ENCODE data around the gene HAUS5.

The HAUS5 gene

GRCh38 chr19:35633727-35634440 is 21.3 kb downstream of the HAUS5 start:
- no peak for DNase-seq
- H3K27me3 ChIP-seq (ENCODE audit: insufficient read depth, low read depth, severe bottlenecking), result no peaks in the 10 kb centered on the region
- H3K27ac ChIP-seq, result no peak overlapping the region
- no peaks in the 10 kb centered on the region for H3K9me3 ChIP-seq (ENCODE audit: severe bottlenecking)
- H3K36me3 ChIP-seq, result peaks cover 72% of the 10 kb centered on the region
- no peak for TF ChIP-seq CTCF (IDR thresholded peaks at IDR 0.05; ENCODE audit: low read depth, low read length)
- H3K4me3 ChIP-seq (ENCODE audit: low read depth, low read length), result no peak overlapping the region

- Histone ChIP-seq H3K9me3 (ENCODE audit: severe bottlenecking) (no peaks in the 10 kb centered on the region), H3K36me3 (peaks cover 57% of the 10 kb centered on the region), H3K4me3 (ENCODE audit: low read depth, low read length) (no peak overlapping the region), H3K27me3 (ENCODE audit: insufficient read depth, low read depth, severe bottlenecking) (no peaks in the 10 kb centered on the region), H3K27ac (no peak overlapping the region)
- DNase-seq, result no peak
- TF ChIP-seq CTCF (IDR thresholded peaks at IDR 0.05; ENCODE audit: low read depth, low read length), result no peak
These were observed 24.1 kb downstream of the HAUS5 start for GRCh38 chr19:35636651-35637050.

- H3K27ac ChIP-seq, result no peak overlapping the region
- no peaks in the 10 kb centered on the region for H3K9me3 ChIP-seq (ENCODE audit: severe bottlenecking)
- H3K27me3 ChIP-seq (ENCODE audit: insufficient read depth, low read depth, severe bottlenecking), result no peaks in the 10 kb centered on the region
- no peak overlapping the region for H3K4me3 ChIP-seq (ENCODE audit: low read depth, low read length)
- no peak for TF ChIP-seq CTCF (IDR thresholded peaks at IDR 0.05; ENCODE audit: low read depth, low read length)
- DNase-seq, result no peak
- peaks cover 52% of the 10 kb centered on the region for H3K36me3 ChIP-seq
These were observed 24.6 kb downstream of the HAUS5 start for GRCh38 chr19:35637165-35637564.

- H3K27me3 ChIP-seq (ENCODE audit: insufficient read depth, low read depth, severe bottlenecking), result no peaks in the 10 kb centered on the region
- no peak overlapping the region for H3K4me3 ChIP-seq (ENCODE audit: low read depth, low read length)
- H3K36me3 ChIP-seq, result peaks cover 32% of the 10 kb centered on the region
- DNase-seq, result no peak
- no peak for TF ChIP-seq CTCF (IDR thresholded peaks at IDR 0.05; ENCODE audit: low read depth, low read length)
- H3K27ac ChIP-seq, result no peak overlapping the region; the same call in 1 of the 2 replicates
- H3K9me3 ChIP-seq (ENCODE audit: severe bottlenecking), result no peaks in the 10 kb centered on the region
These were observed 26.7 kb downstream of the HAUS5 start for GRCh38 chr19:35639321-35639639.

- Histone ChIP-seq H3K27me3 (ENCODE audit: insufficient read depth, low read depth, severe bottlenecking) (no peaks in the 10 kb centered on the region), H3K4me3 (ENCODE audit: low read depth, low read length) (no peak overlapping the region), H3K27ac (no peak overlapping the region), H3K36me3 (peaks cover 27% of the 10 kb centered on the region), H3K9me3 (ENCODE audit: severe bottlenecking) (no peaks in the 10 kb centered on the region)
- no peak for TF ChIP-seq CTCF (IDR thresholded peaks at IDR 0.05; ENCODE audit: low read depth, low read length)
- DNase-seq, result no peak
These were observed 27.3 kb downstream of the HAUS5 start for GRCh38 chr19:35639863-35640262.
